Spleen (tissue), 11 donors: ENCODE data around the gene DSCAML1. TPM values are rescaled to one million over a fixed set of nuclear protein-coding genes. Genes with fewer than 3 reads are reported as not detected.

Source experiments
- DNase-seq: peaks from one replicate; pipeline ENCODE4 v3.0.0-alpha.2; 2020
- H3K27ac ChIP-seq, 8 donors: fragments of 200-600 bp; sonication (generic) in 7 of 8; 1 replicate in 4 of 8; 2 replicates in 4 of 8; pipeline versions ENCODE4 v1.5.0 to v1.8.0; 2016 to 2021; ENCODE audit warnings: inconsistent platforms in 4 of 8, mild to moderate bottlenecking in 4 of 8, moderate library complexity in 1 of 8
- H3K27me3 ChIP-seq, 7 donors: fragments of 200-600 bp; sonication (generic) in 6 of 7; replicated peaks in 1 of 7; 1 replicate in 4 of 7; 2 replicates in 3 of 7; pipeline versions ENCODE4 v1.5.0 to v1.8.0; 2016 to 2021; ENCODE audit warnings: inconsistent platforms in 3 of 7, mild to moderate bottlenecking in 1 of 7
- H3K36me3 ChIP-seq, 6 donors: fragments of 200-600 bp; sonication (generic) in 5 of 6; 1 replicate in 4 of 6; 2 replicates in 2 of 6; pipeline versions ENCODE4 v1.5.0 to v1.8.0; 2016 to 2021; ENCODE audit warnings: inconsistent platforms in 2 of 6
- H3K4me1 ChIP-seq, 6 donors: fragments of 200-600 bp; sonication (generic) in 5 of 6; 1 replicate in 3 of 6; 2 replicates in 3 of 6; pipeline versions ENCODE4 v1.5.0 to v1.8.0; 2016 to 2021; ENCODE audit warnings: inconsistent platforms in 3 of 6
- H3K4me3 ChIP-seq, 8 donors: fragments of 200-600 bp; sonication (generic) in 7 of 8; 1 replicate in 4 of 8; 2 replicates in 4 of 8; pipeline versions ENCODE4 v1.5.0 to v1.8.0; 2016 to 2021; ENCODE audit warnings: inconsistent platforms in 4 of 8, mild to moderate bottlenecking in 4 of 8, moderate library complexity in 2 of 8
- H3K9me3 ChIP-seq, 8 donors: fragments of 200-600 bp; sonication (generic) in 7 of 8; 1 replicate in 4 of 8; 2 replicates in 4 of 8; pipeline versions ENCODE4 v1.5.0 to v1.8.0; 2016 to 2021; ENCODE audit warnings: inconsistent platforms in 4 of 8
- CTCF ChIP-seq, 11 experiments: fragments of 200-600 bp in 7 of 11; fragments of 450-650 bp in 4 of 11; sonication (generic) in 4 of 11; IDR thresholded peaks in 8 of 11; conservative IDR thresholded peaks in 3 of 11; 1 replicate in 7 of 11; 2 replicates in 4 of 11; pipeline versions ENCODE4 v1.4.0 to v1.8.0; 2016 to 2021; ENCODE audit warnings: antibody characterized with exemption in 11 of 11, inconsistent platforms in 4 of 11, mild to moderate bottlenecking in 1 of 11
- POLR2A ChIP-seq, 3 donors: fragments of 450-650 bp; IDR thresholded peaks; one replicate each; pipeline ENCODE4 v1.5.1; 2017; ENCODE audit warnings: antibody characterized with exemption in 3 of 3, mild to moderate bottlenecking in 1 of 3
- POLR2AphosphoS5 ChIP-seq, 3 donors: sonication (generic); formaldehyde crosslinking; IDR thresholded peaks; one replicate each; pipeline ENCODE4 v1.5.1; 2017; ENCODE audit warnings: antibody characterized with exemption in 3 of 3
- WGBS, 5 donors: extraction: QIAGEN DNeasy Blood & Tissue Kit in 3 of 5; methylation state at CpG; one replicate each; pipeline versions ENCODE4 v1.1.5 to v1.1.7; 2013 to 2018; 5-methylcytosine and 5-hydroxymethylcytosine counted together
- intact Hi-C: fragments of 100-400 bp; cut with DNase I; formaldehyde crosslinking; loops from one replicate; pipeline ENCODE4 v1.15.0; 2023; ENCODE audit warnings: low total_unique reads
- polyA plus RNA-seq, 3 donors: library from polyadenylated mRNA; stranded (reverse); fragments of 200-250 nt; gene quantifications; one replicate each; pipeline ENCODE4 v1.2.1, GENCODE V29; 2013
- total RNA-seq, 7 donors: library from RNA; depleted of rRNA in 3 of 7; stranded (reverse); fragments of >200 nt in 3 of 7; fragmentation: NEBNext Ultra II Directional in 4 of 7; extraction: Animal tissue kit (Norgen Biotek cat#: 25700) in 4 of 7; gene quantifications; one replicate each; pipeline versions ENCODE4 v1.1.0 to v1.2.1, GENCODE V29; 2016 to 2021
- donor health status: healthy with polysubstance abuse.
- donor health status: DM: no; HTN: no; CAD: no; lungs with moderate emphysema.
- donor health status: DM: no; HTN: no; CAD: no.
- donor health status: Bipolar disorder and iron deficiency.
- donor health status: healthy.
- donor health status: DM: no; HTN: no; CAD: no.
- donor health status: DM: yes; HTN: yes; CAD: no.

DSCAML1 gene
- total and polyA plus RNA-seq, 10 donors = 0.07 to 10.7 (median 2.3) TPM

- no peaks in the 10 kb centered on the region for H3K36me3 ChIP-seq
- DNase-seq = no peak
- H3K9me3 ChIP-seq = no peaks in the 10 kb centered on the region
- 74 to 91% (median 87%) methylated on average over 2 to 3 of the region's 3 CpGs for WGBS, 5 donors
- TF ChIP-seq CTCF (IDR thresholded peaks at IDR 0.05 in 8 of 11, conservative IDR thresholded peaks at IDR 0.05 in 3 of 11) (no peak), POLR2AphosphoS5 (IDR thresholded peaks at IDR 0.05) (no peak), POLR2A (IDR thresholded peaks at IDR 0.05) (no peak)
- H3K4me3 ChIP-seq = no peak overlapping the region
- no peak overlapping the region for H3K27ac ChIP-seq
- H3K4me1 ChIP-seq = no peaks in the 10 kb centered on the region
- intact Hi-C loops = no loop called here
- H3K27me3 ChIP-seq = peaks cover 0 to 16% (median 0%) of the 10 kb centered on the region in 7 donors
Measured at GRCh38 chr11:117647207-117647606, 149.8 kb downstream of the DSCAML1 start.

GRCh38 chr11:117646411-117646810 lies 150.6 kb downstream of the DSCAML1 start:
- no peak overlapping the region for H3K4me3 ChIP-seq
- H3K4me1 ChIP-seq = no peaks in the 10 kb centered on the region
- DNase-seq = no peak
- intact Hi-C loops = no loop called here
- TF ChIP-seq CTCF (IDR thresholded peaks at IDR 0.05 in 8 of 11, conservative IDR thresholded peaks at IDR 0.05 in 3 of 11) (no peak), POLR2A (IDR thresholded peaks at IDR 0.05) (no peak), POLR2AphosphoS5 (IDR thresholded peaks at IDR 0.05) (no peak)
- whole genome bisulfite sequencing, 5 donors = 75 to 89% (median 83%) methylated on average over 6 of the region's 6 CpGs
- peaks cover 0 to 16% (median 0%) of the 10 kb centered on the region in 7 donors for H3K27me3 ChIP-seq
- no peak overlapping the region for H3K27ac ChIP-seq
- H3K9me3 ChIP-seq = no peaks in the 10 kb centered on the region
- H3K36me3 ChIP-seq = no peaks in the 10 kb centered on the region

GRCh38 chr11:117644403-117645155 lies 152.4 kb downstream of the DSCAML1 start:
- no peaks in the 10 kb centered on the region for H3K36me3 ChIP-seq
- DNase-seq = peak; percentile 51
- intact Hi-C loops = no loop called here
- no peak overlapping the region for H3K4me3 ChIP-seq
- no peak for TF ChIP-seq POLR2A (IDR thresholded peaks at IDR 0.05)
- TF ChIP-seq POLR2AphosphoS5 (IDR thresholded peaks at IDR 0.05) = no peak
- TF ChIP-seq CTCF (IDR thresholded peaks at IDR 0.05 in 8 of 11, conservative IDR thresholded peaks at IDR 0.05 in 3 of 11) = no peak
- peaks cover 0 to 16% (median 0%) of the 10 kb centered on the region in 7 donors for H3K27me3 ChIP-seq
- no peak overlapping the region for H3K27ac ChIP-seq
- H3K4me1 ChIP-seq = no peaks in the 10 kb centered on the region
- WGBS, 5 donors = 77 to 90% (median 83%) methylated on average over 21 to 26 of the region's 26 CpGs
- H3K9me3 ChIP-seq = no peaks in the 10 kb centered on the region

- intact Hi-C loops = no loop called here
- no peak overlapping the region for H3K4me3 ChIP-seq
- TF ChIP-seq POLR2A (IDR thresholded peaks at IDR 0.05) (no peak), CTCF (IDR thresholded peaks at IDR 0.05 in 8 of 11, conservative IDR thresholded peaks at IDR 0.05 in 3 of 11) (no peak), POLR2AphosphoS5 (IDR thresholded peaks at IDR 0.05) (no peak)
- H3K27me3 ChIP-seq = peaks cover 0 to 16% (median 0%) of the 10 kb centered on the region in 7 donors
- H3K9me3 ChIP-seq = no peaks in the 10 kb centered on the region
- H3K4me1 ChIP-seq = no peaks in the 10 kb centered on the region
- peak; percentile 24 for DNase-seq
- no peaks in the 10 kb centered on the region for H3K36me3 ChIP-seq
- 72 to 81% (median 76%) methylated on average over 20 of the region's 20 CpGs for WGBS, 5 donors
- H3K27ac ChIP-seq = no peak overlapping the region
Measured at GRCh38 chr11:117643606-117644300, 153.3 kb downstream of the DSCAML1 start.
